Thyroid gland (tissue), 4 donors: ENCODE measurements around the gene FAIM.
A peak's percentile ranks its signal among the peaks of the same experiment; 100 is the strongest.

Experiments used
- POLR2A ChIP-seq, 2 donors: fragments of 450-650 bp; IDR thresholded peaks; one replicate each; pipeline ENCODE4 v1.6.1; 2017; ENCODE audit warnings: antibody characterized with exemption in 2 of 2, mild to moderate bottlenecking in 2 of 2, moderate library complexity in 1 of 2
- TF ChIP-seq, protein P1 (sequence below), 6 experiments: fragments of 200-600 bp in 3 of 6; fragments of 450-650 bp in 3 of 6; sonication (generic) in 3 of 6; IDR thresholded peaks; one replicate each; pipeline ENCODE4 v1.5.1; 2016 to 2019; ENCODE audit warnings: antibody characterized with exemption in 6 of 6, mild to moderate bottlenecking in 2 of 6, inconsistent platforms in 1 of 6, moderate library complexity in 1 of 6

DNA sequence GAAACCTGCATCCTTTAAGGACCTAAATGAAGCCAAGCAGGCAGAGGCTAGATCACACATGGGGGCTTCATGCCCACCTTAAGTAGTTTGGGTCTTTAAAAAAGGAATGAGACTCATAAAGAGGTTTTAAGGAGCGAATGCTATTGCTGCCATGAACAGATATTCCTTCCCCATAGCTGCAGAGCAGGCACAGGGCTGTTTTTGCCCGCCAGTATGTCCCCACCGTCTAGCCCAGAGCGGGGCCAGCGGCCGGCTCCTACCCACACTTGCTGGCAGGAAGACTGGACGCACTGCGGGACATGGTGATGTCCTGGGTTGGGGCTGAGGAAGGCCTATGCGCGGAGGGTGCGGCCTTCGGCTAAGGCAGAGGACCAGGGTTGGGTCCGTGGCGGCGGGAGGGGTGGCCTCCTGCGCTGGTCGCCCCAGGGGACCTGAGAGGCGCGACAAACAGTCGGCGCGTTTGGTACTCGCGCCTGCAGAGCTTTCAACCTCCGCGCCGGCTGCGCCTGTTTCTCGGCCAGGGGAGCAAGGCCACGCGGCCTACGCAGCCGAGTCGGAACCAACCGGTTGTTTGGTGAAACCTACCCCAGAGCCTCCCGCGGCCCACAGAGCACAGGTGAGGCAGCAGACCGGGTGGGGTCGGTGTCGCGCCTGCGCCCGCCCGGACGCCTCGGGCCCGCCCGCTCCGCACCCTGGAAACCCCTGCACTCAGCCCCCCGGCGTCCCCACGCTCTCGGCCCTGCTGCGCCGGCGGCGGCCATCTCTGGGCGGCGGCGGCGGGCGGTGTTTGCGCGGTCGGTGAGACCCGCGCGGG is at the start of gene FAIM:
- peak in 1 of 2 donors; percentile 47 for TF ChIP-seq POLR2A (IDR thresholded peaks at IDR 0.05)
- TF ChIP-seq, protein P1, sequence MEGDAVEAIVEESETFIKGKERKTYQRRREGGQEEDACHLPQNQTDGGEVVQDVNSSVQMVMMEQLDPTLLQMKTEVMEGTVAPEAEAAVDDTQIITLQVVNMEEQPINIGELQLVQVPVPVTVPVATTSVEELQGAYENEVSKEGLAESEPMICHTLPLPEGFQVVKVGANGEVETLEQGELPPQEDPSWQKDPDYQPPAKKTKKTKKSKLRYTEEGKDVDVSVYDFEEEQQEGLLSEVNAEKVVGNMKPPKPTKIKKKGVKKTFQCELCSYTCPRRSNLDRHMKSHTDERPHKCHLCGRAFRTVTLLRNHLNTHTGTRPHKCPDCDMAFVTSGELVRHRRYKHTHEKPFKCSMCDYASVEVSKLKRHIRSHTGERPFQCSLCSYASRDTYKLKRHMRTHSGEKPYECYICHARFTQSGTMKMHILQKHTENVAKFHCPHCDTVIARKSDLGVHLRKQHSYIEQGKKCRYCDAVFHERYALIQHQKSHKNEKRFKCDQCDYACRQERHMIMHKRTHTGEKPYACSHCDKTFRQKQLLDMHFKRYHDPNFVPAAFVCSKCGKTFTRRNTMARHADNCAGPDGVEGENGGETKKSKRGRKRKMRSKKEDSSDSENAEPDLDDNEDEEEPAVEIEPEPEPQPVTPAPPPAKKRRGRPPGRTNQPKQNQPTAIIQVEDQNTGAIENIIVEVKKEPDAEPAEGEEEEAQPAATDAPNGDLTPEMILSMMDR (IDR thresholded peaks at IDR 0.05), result no peak
